Stimulated activated CD4-positive, alpha-beta T cell treated with anti-CD3 and anti-CD28 coated beads, Interleukin-12 subunit alpha, Interleukin-12 subunit beta, amount 100 ng/mL, for 48 hours (primary cell): ENCODE data around the gene CASQ1.
A peak's percentile ranks its signal among the peaks of the same experiment; 100 is the strongest.

Experiments used
- DNase-seq, 3 donors: peaks; one replicate each; pipeline ENCODE4 v3.0.0-alpha.2; 2020; ENCODE audit warnings: low read depth in 2 of 3, low spot score in 1 of 3

The CASQ1 gene

DNA sequence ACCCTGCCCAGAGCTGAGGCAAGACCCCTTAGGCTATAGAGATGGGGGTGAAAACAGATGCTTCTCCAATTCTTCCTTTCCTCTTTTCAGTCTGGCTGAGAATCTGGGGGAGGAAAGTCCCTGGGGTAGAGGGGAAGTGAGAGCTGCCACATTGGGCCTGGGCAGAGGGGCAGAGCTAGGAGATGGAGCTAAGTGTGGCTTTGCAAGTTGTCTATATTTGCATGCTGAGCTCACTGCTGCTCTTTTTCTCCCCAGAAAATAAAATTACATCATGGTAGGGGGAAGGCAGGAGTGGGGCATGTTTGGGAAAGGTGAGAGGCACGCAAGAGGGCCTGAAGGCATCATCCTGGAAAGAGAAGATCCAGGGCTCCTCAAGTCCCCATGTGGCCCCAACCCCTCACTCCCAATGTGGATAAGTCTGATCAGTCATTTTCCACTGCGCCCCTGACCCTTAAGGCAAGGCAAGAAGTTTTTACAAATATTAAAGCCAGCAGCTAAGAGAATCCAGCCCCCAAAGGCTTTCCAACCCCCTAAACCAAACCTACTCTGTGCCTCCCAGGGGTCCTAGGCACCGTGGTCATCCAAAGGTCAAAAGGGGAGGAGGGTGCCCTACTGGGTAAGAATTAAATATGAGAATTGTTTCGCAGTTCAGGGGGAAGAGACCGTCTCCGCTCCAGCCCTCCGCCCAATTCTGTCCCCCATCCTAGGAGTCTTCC lies 14.3 kb downstream of the CASQ1 start:
- DNase-seq = peak in 1 of 3 donors; percentile 2

DNA sequence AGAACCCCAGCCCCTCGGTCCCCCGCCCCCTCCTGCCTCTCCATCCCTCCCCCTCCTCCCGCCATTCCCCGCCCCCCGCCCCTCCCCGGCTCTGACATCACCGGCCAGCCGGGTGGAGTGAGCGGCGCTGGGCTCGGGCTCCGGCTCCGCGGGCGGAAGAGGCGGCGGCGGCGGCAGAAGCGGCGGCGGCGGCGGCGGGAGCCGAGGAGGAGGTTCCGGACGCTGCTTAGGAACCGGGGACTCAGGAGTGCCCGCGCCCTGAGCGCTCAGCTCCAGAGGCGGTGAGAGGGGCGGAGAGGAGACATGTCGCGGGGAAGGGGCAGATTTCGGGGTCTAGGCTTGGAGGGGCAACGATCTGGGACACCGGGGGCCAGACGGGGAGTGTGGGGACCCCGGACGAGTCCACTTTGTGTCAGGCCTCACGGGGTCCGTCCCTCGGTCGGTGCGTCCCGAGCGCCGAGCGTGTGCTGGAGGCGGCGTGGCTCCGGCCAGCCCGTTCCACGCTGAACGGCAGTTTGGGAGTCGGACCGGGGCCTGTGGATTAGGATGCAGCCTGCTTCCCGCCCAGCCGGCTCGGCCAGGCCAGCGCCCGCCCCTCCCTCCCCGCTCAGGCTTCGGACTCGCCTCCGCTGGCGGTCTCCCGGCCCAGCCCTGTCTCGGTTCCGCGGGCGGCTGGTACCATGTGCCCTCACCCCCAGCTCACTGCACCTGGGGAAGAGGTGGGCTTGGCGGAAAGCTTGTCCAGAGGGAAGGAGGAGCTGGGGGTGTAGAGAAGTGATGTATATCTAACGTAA lies 15.1 kb downstream of the CASQ1 start, which contains the start of gene PEA15:
PEA15 (plus strand) TSS at position 143 of the 794 bp plus-strand sequence. CDS start 6,161 bp downstream, outside the sequence.
- peak; percentile 36 to 63 (median 61) for DNase-seq

DNA sequence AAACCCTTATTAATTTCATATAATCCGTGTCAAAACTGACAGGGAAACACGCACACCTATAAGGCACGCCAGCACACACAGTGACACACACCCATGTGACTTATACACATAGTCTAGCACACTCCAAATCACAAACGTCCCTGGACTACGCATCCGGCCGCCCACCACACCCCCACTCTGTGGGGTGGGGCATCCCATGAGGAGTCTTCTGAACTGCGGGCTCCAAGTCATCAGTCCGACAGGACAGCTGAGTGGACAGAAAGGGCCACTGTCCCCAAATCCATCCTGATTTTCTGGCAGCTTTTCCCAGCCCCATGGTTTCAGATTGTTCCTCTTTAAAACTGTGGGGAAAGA lies 15.6 kb downstream of the CASQ1 start:
- peak; percentile 27 to 46 (median 30) for DNase-seq

DNA sequence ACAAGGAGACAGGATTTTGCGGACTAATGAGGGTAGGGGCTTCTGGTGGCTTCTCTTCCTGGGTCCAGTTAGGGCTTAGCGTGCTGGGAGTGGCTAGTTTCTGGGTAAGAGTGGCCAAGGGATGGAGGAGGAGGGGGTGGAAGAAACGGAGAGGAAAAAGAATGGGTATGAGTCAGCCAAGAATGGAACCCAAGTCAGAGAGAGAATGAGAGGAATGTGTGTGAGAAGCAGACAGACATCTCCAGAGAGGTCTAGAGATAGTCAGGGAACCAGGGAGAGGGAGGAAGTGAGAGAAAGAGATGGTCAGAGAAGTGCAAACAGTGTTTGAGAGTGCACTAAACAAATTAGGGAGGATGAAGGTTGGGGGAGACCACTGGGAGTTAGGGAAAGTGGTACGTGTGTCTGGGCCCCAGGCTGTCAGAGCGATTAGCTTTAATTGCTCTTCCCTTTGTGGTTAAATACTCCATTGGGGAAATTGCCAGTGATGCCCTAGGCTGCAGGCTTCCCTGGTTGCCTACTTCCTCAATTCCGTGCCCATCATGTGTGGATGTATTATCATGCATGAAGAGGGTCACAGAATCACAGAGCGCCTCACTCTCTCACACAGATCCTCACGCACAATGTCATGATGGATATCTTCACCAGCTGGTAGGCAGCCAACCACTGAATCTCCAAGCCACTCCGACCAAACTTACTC lies 16.2 kb downstream of the CASQ1 start:
- DNase-seq = no peak

DNA sequence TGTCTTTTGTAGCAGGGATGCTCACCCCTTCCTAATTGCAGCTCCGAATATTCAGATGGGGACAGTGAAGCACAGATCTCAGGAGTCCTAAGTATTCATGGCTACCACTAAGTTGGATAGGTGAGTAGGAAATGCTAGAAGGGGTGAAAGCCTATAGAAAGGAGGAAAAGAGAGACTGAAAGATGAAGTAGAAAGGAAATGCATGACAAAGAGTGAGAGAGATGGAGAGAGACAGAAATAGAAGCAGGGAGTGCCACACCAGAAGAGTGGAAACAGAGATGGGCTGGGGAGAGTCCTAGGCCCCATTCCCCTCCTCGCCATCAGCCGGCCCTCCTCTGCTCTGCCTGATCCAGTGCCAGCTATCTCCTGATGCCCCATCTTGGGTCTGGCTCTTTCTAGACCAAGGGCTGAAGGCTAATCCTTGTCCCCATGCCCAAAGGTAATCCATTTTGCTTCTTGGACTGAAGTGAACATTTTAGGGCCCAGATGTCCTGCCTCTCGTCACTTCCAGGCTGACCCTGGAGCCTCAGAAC lies 16.8 kb downstream of the CASQ1 start:
- no peak for DNase-seq

DNA sequence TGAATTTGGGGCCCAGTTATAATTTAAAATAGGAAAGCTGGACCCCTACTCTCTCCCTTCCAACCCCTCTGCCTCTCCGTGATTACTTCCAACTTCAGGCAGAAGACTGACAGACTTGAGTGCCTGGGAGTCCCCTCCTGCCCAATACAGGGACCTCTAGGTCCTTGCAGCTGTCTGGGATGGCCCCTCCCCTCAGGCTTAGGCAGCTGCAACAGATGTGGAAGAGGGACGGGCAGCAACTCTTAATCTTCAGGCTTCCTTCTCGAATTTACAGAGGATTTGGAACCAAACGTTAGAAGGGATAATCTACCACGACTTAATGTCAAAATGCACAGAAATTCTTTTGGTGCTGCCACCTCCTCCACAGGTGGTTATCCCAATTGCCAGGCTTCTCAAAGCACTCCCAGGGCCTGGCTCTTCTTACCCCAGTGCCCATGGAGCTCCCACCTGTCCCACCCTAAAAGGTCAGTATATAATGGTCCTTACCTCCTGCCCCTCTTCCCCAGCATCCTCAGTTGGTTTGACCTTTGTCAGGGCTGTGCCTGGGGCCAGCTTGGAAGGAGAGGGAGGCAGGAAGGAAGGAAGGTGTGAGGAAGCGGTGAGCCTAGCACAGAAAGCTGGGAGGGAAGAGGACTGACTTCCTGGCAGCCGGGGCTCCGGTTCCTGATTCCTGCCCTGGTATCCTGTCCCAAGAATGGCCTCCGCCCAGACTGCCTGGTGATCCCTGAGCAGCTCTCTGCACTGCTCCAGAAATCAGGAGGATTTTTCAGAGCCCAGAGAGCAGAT lies 17.6 kb downstream of the CASQ1 start:
- DNase-seq = no peak

DNA sequence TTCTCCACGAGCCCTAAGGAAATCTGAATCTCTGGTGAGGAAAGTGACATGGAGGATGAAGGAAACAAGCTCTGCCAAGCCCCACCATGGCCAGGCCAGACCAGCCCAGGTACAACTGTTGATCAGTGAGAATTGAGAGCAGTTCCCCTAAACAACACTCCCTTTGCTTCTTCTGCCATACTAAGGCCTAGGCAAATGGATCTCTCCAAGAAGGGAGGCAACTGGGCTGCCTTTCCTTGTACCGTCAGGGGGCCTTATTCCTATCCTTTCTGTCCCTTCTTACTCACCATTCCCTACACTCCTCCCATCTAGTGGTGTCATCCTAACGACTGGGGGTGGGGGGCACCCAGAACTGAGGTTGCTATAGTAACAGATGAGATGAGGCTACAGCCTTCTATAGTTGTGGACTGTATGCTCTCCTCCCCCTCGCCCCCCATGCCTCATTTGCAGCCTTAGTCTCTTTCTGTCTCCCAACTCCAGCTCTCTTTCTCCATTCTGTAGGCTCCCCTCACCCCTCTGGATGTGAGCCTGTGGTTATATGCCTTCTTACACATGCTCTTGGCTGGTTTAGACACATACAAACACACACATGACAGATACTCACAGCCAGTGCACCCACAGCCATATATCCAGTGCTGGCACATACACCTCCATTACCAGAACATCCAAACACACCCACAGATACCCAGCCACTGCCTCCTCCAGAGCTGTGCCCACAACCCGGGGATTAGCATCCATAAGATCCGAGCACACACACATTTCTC lies 18.4 kb downstream of the CASQ1 start:
- no peak for DNase-seq

DNA sequence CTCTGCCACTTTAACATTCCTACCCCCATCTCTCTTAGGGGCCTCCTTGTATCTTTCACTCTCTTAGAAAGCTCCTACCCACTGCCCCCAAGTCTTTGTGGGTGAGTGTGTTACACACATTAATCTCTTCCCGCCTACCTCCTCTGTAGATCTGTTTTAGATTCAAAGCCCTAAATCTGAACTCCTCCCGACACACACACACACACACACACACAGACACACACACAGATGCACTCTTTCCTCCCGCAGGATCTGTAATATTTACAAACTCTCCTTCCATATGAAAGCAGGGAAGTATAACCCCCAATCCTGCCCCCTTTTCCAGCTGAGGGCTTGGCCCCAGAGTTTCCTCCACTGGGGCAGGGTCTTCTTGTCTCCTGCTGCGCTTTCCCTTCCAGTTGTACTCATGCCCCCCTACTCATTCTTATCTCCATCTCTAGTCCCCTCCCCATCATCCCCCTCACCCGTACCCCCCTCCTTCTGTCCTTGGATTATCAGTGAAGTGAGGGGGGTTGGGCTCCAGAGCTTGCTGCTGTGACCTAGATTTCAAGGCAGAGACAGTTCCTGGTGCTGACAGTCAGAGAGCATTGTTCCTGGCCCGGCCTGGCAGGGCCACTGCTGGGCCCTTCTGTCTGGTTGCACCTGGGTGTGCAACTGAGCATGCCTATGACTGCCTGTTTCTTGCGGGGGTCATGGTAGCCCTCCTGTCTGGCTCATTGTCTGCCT lies 19.1 kb downstream of the CASQ1 start:
- no peak for DNase-seq

DNA sequence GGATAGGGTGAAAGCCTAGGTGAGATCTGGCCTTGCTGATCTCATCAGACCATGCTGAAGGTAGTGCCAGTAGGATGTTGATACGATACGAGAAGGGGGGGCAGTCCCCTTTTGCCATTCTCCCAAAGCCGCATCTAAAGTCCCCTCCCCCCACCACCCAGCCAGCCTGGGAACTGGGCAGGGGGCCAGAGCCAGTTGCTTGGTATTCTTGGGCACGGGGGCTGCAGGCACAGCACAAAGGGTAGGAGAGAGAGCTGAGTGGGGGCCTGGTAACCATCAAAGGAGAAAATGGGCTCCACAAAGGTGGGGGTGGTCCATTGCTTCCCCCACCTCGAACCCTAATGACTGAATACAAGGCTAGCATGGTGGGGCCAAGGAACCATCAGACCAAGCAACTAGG lies 20.2 kb downstream of the CASQ1 start:
- no peak for DNase-seq

DNA sequence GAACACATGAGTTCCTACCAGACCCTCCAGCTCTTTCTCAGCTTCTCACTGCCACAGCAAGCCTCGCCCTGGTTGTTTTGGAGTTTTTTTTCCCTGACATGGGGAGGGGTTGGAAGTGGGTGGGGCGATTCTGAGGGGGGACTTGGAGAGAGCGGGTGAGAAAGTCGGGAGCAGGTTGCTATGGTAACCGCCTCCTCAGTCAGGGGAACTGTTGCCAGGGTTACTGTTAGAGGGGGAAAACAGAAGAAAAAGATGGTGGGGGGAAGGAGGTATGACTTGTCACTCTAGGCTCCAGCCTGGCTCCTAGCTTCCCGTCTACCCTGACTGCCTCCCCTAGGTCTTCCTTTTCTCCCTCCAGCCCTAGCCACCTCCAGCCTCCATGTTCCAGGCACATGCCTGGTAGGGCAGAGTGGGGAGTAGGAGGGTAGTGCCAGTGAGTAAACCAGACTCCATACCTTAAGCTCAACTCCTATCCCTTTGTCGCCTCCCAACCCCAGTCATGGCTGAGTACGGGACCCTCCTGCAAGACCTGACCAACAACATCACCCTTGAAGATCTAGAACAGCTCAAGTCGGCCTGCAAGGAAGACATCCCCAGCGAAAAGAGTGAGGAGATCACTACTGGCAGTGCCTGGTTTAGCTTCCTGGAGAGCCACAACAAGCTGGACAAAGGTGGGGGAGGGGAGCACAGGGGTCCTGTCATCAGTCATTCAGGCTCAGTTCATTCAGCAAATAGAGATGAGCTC lies 20.8 kb downstream of the CASQ1 start:
- DNase-seq = no peak

DNA sequence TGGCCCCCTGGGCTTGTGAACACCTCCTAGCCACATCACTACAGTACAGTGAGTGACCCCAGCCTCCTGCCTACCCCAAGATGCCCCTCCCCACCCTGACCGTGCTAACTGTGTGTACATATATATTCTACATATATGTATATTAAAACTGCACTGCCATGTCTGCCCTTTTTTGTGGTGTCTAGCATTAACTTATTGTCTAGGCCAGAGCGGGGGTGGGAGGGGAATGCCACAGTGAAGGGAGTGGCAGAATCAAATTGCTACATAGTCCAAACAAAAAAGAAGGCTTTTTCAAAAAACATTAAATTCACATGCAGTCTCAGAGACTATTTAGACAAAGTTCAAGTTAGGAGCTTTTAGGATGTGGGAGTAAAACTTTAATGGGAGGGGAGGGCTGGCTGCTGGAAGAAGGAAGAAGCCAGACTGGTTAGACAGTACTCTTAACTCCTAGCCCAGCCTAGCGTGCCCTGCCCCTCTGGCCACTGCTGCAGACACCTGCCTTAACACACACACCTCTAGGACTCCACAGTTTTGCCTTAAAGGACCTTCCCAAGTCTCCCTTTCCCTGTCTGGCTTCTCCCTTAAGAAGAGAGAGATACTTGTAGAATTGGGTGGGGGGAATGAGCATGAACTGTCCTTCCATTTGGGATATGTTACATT lies 24.2 kb downstream of the CASQ1 start:
- no peak for DNase-seq

DNA sequence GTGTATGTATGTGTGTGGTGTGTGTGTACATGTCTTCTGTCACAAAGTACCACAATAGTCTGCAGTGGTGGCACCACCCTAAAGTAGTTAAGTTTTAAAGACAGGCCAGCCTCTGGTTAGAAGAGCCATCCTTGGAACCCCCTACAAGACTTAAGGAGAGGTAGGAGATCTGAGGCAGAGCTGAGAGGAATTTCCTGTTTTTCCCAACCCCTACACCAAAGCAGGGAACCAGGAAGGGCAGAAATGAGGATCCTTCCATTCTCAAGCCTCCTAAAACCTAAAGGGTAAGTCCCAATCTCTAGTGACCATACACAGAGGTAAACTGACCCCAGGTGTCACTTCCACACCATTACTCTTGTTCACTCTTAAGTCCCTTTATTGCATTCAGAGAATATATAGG lies 25.9 kb downstream of the CASQ1 start:
- DNase-seq = no peak

DNA sequence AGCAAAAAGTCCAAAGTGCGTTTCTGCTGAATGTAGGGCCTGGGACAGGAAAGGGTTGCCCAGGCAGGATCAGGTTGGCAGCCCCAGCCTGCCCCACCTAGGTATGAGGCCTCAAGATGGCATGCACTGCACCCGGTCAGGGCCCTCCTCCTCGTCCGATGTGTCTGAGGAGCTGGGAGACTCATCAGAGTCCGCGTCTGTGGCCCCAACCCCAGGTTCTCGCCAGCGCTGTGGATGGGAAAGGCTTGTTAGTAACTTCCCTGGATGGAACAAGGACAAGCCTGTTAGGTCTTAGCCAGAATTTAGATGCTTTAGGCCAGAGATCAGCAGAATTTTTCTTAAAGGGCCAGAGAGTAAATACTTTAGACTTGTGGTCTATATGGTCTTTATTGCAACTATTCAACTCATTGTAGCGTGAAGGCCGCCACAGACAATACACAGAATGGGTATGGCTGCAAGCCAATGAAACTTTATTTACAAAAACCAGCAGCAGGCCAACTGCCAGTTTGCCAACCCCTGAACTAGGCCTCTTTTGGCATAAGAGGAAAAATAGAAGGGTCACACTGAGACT lies 27.2 kb downstream of the CASQ1 start:
- no peak for DNase-seq

DNA sequence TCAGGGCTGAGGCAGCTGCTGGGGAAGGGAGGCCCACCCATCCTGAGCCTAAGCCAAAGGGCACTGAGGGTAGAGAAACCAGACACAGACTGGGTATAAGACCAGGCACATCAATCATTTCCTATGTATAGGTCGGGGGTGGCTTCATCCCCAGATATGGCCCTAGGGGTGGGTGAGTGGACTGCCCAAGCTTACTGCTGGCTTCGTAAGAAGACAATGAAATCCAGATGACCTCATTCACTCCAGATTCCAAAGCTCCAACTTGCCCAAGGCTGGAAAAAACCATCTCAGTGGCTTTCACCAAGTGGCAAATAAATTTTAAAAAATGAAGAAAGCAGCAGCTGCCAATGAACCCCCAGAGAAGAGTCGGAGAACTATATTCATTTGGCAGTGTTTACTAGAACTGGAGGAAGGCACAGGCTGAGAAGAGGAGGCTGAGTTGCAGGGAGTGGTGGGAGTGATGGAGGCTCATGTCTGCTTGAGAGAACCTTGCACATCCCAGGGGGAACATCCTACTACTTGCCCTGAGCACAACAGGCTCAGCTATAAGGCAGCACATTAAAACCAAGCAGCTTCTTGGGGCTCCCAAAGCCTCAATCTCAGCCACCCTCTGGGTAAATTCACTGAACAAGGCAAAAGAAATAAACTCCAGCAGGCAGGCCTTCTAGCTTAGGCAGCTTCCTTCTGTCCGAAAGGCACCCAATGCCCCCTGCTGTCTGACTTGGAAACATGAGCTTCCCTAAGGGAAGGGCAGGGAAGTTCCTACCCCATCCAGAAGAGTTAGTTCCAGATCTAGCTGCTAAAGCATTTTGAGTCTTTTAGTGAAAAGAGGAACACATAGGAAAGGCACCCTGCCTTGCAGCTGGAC lies 28.9 kb downstream of the CASQ1 start:
- no peak for DNase-seq

DNA sequence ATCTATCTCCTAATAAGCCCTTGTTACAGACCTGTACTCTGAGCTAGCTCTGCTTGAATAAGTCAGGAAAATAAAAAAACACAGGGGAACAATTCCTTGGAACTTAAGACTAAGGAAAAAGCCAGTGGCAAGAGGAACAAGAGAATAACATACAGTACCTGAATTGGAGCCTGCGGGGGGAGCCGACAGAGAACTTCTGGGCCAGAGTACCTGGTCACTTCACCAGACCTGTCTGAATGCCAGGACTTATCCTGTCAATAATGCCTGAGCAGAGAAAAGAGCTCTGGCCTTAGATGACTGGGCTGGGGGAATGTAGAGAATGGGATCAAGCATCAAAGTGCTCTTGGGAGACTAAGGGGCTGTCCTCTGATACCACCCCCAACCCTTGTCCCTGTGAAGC lies 29.9 kb downstream of the CASQ1 start:
- no peak for DNase-seq

DNA sequence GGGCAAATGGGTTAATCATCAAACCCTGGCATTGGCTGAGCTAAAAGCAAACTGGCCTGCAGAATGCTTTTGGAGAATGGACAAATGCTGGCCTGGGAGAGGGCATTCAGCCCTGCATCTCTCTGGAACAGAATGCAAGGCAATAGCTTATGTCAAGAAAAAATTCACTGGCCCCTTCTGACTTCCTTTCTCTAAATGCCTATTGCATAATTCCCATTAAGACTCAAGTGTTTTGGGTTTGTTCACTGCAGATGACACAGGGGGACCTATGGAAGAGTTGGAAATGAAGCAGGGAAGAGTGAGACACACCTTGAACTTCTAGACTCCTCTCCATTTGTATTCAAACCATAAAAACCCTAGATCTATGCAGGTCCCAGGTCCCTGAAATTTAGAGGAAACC lies 30.7 kb downstream of the CASQ1 start:
- DNase-seq = no peak

DNA sequence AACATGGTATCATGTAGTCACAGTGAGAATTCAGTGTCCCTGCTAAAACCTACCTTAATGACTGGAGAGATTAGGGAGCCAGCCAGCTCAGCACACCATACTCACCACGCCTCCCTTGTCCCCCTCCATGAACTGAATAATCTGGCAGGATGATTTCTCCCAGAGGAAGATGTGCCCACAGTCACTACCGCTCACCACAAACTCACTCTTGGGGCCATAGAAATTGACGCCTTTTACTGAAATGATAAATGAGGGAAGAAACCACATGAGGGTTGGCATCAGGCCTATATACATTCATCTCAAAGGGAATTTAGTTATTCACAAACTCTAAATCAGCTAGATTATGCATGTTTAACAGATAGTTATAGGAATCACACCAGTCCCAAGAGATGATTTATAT lies 32.2 kb downstream of the CASQ1 start:
- DNase-seq = no peak
